ENCODE results near the gene CXADR. TPM values are rescaled to one million over a fixed set of nuclear protein-coding genes. Genes with fewer than 3 reads are reported as not detected.

Gene CXADR
- total and polyA plus RNA-seq, 9 of the 15 experiments (the other 6 are each of a cell fraction or from before 2014, with no cell fraction given) = 0.01 to 0.41 (median 0.14) TPM

GRCh38 chr21:17482928-17483327 is 29.9 kb upstream of the CXADR start (continued):
- TF ChIP-seq, protein P1, sequence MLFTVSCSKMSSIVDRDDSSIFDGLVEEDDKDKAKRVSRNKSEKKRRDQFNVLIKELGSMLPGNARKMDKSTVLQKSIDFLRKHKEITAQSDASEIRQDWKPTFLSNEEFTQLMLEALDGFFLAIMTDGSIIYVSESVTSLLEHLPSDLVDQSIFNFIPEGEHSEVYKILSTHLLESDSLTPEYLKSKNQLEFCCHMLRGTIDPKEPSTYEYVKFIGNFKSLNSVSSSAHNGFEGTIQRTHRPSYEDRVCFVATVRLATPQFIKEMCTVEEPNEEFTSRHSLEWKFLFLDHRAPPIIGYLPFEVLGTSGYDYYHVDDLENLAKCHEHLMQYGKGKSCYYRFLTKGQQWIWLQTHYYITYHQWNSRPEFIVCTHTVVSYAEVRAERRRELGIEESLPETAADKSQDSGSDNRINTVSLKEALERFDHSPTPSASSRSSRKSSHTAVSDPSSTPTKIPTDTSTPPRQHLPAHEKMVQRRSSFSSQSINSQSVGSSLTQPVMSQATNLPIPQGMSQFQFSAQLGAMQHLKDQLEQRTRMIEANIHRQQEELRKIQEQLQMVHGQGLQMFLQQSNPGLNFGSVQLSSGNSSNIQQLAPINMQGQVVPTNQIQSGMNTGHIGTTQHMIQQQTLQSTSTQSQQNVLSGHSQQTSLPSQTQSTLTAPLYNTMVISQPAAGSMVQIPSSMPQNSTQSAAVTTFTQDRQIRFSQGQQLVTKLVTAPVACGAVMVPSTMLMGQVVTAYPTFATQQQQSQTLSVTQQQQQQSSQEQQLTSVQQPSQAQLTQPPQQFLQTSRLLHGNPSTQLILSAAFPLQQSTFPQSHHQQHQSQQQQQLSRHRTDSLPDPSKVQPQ (CRISPR knock-in tag; IDR thresholded peaks at IDR 0.05; ENCODE audit: borderline replicate concordance) = no peak
- TF ChIP-seq, protein P2, sequence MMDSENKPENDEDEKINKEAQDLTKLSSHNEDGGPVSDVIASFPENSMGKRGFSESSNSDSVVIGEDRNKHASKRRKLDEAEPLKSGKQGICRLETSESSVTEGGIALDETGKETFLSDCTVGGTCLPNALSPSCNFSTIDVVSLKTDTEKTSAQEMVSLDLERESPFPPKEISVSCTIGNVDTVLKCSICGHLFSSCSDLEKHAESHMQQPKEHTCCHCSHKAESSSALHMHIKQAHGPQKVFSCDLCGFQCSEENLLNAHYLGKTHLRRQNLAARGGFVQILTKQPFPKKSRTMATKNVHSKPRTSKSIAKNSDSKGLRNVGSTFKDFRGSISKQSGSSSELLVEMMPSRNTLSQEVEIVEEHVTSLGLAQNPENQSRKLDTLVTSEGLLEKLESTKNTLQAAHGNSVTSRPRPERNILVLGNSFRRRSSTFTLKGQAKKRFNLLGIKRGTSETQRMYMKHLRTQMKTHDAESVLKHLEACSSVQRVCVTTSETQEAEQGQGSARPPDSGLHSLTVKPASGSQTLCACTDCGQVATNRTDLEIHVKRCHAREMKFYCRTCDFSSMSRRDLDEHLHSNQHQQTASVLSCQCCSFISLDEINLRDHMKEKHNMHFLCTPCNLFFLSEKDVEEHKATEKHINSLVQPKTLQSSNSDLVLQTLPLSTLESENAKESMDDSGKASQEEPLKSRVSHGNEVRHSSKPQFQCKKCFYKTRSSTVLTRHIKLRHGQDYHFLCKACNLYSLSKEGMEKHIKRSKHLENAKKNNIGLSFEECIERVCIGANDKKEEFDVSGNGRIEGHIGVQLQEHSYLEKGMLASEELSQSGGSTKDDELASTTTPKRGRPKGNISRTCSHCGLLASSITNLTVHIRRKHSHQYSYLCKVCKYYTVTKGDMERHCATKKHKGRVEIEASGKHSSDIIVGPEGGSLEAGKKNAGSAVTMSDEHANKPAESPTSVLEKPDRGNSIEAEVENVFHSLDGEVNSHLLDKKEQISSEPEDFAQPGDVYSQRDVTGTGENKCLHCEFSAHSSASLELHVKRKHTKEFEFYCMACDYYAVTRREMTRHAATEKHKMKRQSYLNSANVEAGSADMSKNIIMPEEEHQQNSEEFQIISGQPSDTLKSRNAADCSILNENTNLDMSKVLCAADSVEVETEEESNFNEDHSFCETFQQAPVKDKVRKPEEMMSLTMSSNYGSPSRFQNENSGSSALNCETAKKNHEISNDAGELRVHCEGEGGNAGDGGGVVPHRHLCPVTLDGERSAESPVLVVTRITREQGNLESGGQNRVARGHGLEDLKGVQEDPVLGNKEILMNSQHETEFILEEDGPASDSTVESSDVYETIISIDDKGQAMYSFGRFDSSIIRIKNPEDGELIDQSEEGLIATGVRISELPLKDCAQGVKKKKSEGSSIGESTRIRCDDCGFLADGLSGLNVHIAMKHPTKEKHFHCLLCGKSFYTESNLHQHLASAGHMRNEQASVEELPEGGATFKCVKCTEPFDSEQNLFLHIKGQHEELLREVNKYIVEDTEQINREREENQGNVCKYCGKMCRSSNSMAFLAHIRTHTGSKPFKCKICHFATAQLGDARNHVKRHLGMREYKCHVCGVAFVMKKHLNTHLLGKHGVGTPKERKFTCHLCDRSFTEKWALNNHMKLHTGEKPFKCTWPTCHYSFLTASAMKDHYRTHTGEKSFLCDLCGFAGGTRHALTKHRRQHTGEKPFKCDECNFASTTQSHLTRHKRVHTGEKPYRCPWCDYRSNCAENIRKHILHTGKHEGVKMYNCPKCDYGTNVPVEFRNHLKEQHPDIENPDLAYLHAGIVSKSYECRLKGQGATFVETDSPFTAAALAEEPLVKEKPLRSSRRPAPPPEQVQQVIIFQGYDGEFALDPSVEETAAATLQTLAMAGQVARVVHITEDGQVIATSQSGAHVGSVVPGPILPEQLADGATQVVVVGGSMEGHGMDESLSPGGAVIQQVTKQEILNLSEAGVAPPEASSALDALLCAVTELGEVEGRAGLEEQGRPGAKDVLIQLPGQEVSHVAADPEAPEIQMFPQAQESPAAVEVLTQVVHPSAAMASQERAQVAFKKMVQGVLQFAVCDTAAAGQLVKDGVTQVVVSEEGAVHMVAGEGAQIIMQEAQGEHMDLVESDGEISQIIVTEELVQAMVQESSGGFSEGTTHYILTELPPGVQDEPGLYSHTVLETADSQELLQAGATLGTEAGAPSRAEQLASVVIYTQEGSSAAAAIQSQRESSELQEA (IDR thresholded peaks at IDR 0.05; ENCODE audit: low read depth) = no peak
- TF ChIP-seq ZNF589 (CRISPR knock-in tag; IDR thresholded peaks at IDR 0.05; ENCODE audit: low read depth) (no peak), ATF1 (CRISPR knock-in tag; IDR thresholded peaks at IDR 0.05) (no peak), ATF1 (tag; IDR thresholded peaks at IDR 0.05) (no peak)

All from K562 (cell line).